HepG2 (cell line): ENCODE results near the gene CNNM3. TPM values are rescaled to one million over a fixed set of nuclear protein-coding genes. Genes with fewer than 3 reads are reported as not detected.

Experiments
- ARHGAP35 ChIP-seq: sonication (generic); formaldehyde crosslinking; IDR thresholded peaks from 2 replicates; pipeline ENCODE4 v1.9.0; 2022; ENCODE audit warnings: mild to moderate bottlenecking, inconsistent platforms, moderate library complexity, missing genetic modification reagents, borderline replicate concordance
- BRCA1 ChIP-seq: sonication (generic); formaldehyde crosslinking; IDR thresholded peaks from 2 replicates; pipeline ENCODE4 v1.4.0; 2020; ENCODE audit warnings: missing genetic modification reagents
- HIC2 ChIP-seq: sonication (generic); formaldehyde crosslinking; IDR thresholded peaks from 2 replicates; pipeline ENCODE4 v1.9.0; 2022; ENCODE audit warnings: low read depth, missing genetic modification reagents
- LBX2 ChIP-seq: sonication (generic); formaldehyde crosslinking; IDR thresholded peaks from 2 replicates; pipeline ENCODE4 v1.5.0; 2020; ENCODE audit warnings: missing genetic modification reagents, mild to moderate bottlenecking, borderline replicate concordance
- NCOR1 ChIP-seq: fragments of 200-600 bp; sonication (generic); IDR thresholded peaks from 2 replicates; pipeline ENCODE4 v1.7.0; 2017; ENCODE audit warnings: antibody characterized with exemption, low read length, borderline replicate concordance
- POLR2AphosphoS5 ChIP-seq: IDR thresholded peaks from 2 replicates; pipeline ENCODE4 v1.6.1; 2012; ENCODE audit warnings: low read depth, low read length
- ZBTB46 ChIP-seq: sonication (generic); formaldehyde crosslinking; IDR thresholded peaks from 2 replicates; pipeline ENCODE4 v1.4.0; 2020; ENCODE audit warnings: mild to moderate bottlenecking, missing genetic modification reagents, borderline replicate concordance
- ZFP36L1 ChIP-seq: sonication (generic); formaldehyde crosslinking; IDR thresholded peaks from 2 replicates; pipeline ENCODE4 v1.8.0; 2022; ENCODE audit warnings: mild to moderate bottlenecking, missing genetic modification reagents, moderate library complexity
- ZNF263 ChIP-seq: sonication (generic); formaldehyde crosslinking; IDR thresholded peaks from 2 replicates; pipeline ENCODE4 v1.4.0; 2020; ENCODE audit warnings: missing genetic modification reagents
- ZNF331 ChIP-seq: sonication (generic); formaldehyde crosslinking; IDR thresholded peaks from 2 replicates; pipeline ENCODE4 v1.4.0; 2020; ENCODE audit warnings: missing genetic modification reagents
- ZNF513 ChIP-seq: sonication (generic); formaldehyde crosslinking; conservative IDR thresholded peaks from 2 replicates; pipeline ENCODE4 v1.5.0; 2020; ENCODE audit warnings: missing genetic modification reagents
- ZNF549 ChIP-seq: sonication (generic); formaldehyde crosslinking; IDR thresholded peaks from 2 replicates; pipeline ENCODE4 v1.5.0; 2020; ENCODE audit warnings: missing genetic modification reagents
- ZNF556 ChIP-seq: sonication (generic); formaldehyde crosslinking; IDR thresholded peaks from 2 replicates; pipeline ENCODE4 v1.4.0; 2020; ENCODE audit warnings: mild to moderate bottlenecking, missing genetic modification reagents, borderline replicate concordance
- ZNF567 ChIP-seq: sonication (generic); formaldehyde crosslinking; IDR thresholded peaks from 2 replicates; pipeline ENCODE4 v1.8.1; 2023; ENCODE audit warnings: mild to moderate bottlenecking, missing genetic modification reagents, borderline replicate concordance
- ZNF589 ChIP-seq: sonication (generic); formaldehyde crosslinking; conservative IDR thresholded peaks from 2 replicates; pipeline ENCODE4 v1.8.0; 2022; ENCODE audit warnings: mild to moderate bottlenecking, moderate library complexity, missing genetic modification reagents
- ZNF607 ChIP-seq: sonication (generic); formaldehyde crosslinking; IDR thresholded peaks from 2 replicates; pipeline ENCODE4 v1.5.1; 2020; ENCODE audit warnings: missing genetic modification reagents, mild to moderate bottlenecking, borderline replicate concordance
- ZNF724P ChIP-seq: sonication (generic); formaldehyde crosslinking; IDR thresholded peaks from 2 replicates; pipeline ENCODE4 v1.8.0; 2022; ENCODE audit warnings: missing genetic modification reagents, borderline replicate concordance
- ZNF775 ChIP-seq: sonication (generic); formaldehyde crosslinking; IDR thresholded peaks from 2 replicates; pipeline ENCODE4 v1.4.0; 2020; ENCODE audit warnings: missing genetic modification reagents, mild to moderate bottlenecking, moderate library complexity, borderline replicate concordance
- ZNF792 ChIP-seq: IDR thresholded peaks from 2 replicates; pipeline ENCODE4 v1.6.1; 2016
- ZSCAN31 ChIP-seq: sonication (generic); formaldehyde crosslinking; IDR thresholded peaks from 2 replicates; pipeline ENCODE4 v1.5.0; 2020; ENCODE audit warnings: low read depth, mild to moderate bottlenecking, missing genetic modification reagents
- polyA plus RNA-seq, 8 experiments: library from polyadenylated mRNA; depleted of rRNA in 3 of 8; stranded (reverse) in 7 of 8; unstranded in 1 of 8; fragments of >200 nt; fragmentation: Illumina TruSeq in 4 of 8; extraction: Trizol in 4 of 8; gene quantifications; 2 replicates each; pipeline versions ENCODE4 v1.2.1 to v1.2.3, GENCODE V29; 2011 to 2016; ENCODE audit warnings: low read depth in 4 of 8, missing spikeins in 1 of 8, mixed read lengths in 1 of 8; ENCODE audit not compliant: insufficient read depth in 1 of 8
- total RNA-seq, 5 experiments: library from RNA; depleted of rRNA; stranded (reverse); fragments of >200 nt; fragmentation: Illumina TruSeq; extraction: Trizol; gene quantifications; 2 replicates each; pipeline ENCODE4 v1.2.3, GENCODE V29; 2016; ENCODE audit warnings: low read depth in 1 of 5
- TF ChIP-seq, protein P1 (sequence below): sonication (generic); formaldehyde crosslinking; IDR thresholded peaks from 2 replicates; pipeline ENCODE4 v1.4.0; 2020; ENCODE audit warnings: mild to moderate bottlenecking, missing genetic modification reagents
- TF ChIP-seq, protein P2 (sequence below): IDR thresholded peaks from 2 replicates; pipeline ENCODE4 v1.6.1; 2016; ENCODE audit warnings: missing compliant biosample characterization, missing genetic modification reagents, borderline replicate concordance

Gene CNNM3
- total and polyA plus RNA-seq, 2 of the 13 experiments (the other 11 are each of a cell fraction or from before 2014, with no cell fraction given): 21.2 to 27.9 TPM

DNA sequence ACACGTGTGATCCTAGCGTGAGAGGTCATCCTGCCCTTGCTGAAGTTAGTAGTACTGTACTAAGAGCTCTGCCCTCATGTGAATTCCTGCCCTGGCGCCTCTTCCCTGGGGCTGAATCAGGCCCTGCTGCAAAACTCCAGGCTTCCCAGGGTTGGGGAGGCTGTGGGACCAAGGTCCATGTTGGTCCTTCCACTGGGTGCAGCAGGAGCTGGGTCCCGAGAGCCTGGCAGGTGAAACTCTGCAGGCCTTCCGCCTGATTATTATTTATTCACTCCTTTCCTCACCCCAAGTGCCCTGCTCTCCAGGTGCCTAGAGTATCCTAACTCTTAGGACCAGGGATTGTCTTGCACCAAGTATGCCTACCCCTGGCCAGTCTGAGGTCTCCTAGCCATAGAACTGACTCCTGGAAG is 5.3 kb upstream of the CNNM3 start (continued):
- TF ChIP-seq ZBTB46 (CRISPR knock-in tag): no peak
- TF ChIP-seq, protein P1, sequence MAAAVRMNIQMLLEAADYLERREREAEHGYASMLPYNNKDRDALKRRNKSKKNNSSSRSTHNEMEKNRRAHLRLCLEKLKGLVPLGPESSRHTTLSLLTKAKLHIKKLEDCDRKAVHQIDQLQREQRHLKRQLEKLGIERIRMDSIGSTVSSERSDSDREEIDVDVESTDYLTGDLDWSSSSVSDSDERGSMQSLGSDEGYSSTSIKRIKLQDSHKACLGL (CRISPR knock-in tag): 0 out of 2 replicates have a peak, but pooled peaks have one; percentile 42
- peak; percentile 81 for TF ChIP-seq HIC2 (CRISPR knock-in tag)
- TF ChIP-seq, protein P2, sequence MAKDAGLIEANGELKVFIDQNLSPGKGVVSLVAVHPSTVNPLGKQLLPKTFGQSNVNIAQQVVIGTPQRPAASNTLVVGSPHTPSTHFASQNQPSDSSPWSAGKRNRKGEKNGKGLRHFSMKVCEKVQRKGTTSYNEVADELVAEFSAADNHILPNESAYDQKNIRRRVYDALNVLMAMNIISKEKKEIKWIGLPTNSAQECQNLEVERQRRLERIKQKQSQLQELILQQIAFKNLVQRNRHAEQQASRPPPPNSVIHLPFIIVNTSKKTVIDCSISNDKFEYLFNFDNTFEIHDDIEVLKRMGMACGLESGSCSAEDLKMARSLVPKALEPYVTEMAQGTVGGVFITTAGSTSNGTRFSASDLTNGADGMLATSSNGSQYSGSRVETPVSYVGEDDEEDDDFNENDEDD (CRISPR knock-in tag): no peak
- no peak for TF ChIP-seq BRCA1 (CRISPR knock-in tag)
- peak; percentile 61; the same call in 1 of the 2 replicates for TF ChIP-seq ZSCAN31 (CRISPR knock-in tag)
- peak; percentile 54 for TF ChIP-seq ZNF331 (CRISPR knock-in tag)
- no peak for TF ChIP-seq LBX2
- TF ChIP-seq ZNF589 (CRISPR knock-in tag): no peak
- TF ChIP-seq ARHGAP35: no peak
- TF ChIP-seq ZNF775: no peak
- TF ChIP-seq ZNF567 (CRISPR knock-in tag): no peak
- TF ChIP-seq ZNF556 (CRISPR knock-in tag): peak; percentile 81; the same call in 1 of the 2 replicates
- no peak for TF ChIP-seq ZNF549 (CRISPR knock-in tag)
- no peak for TF ChIP-seq NCOR1
- TF ChIP-seq ZFP36L1: peak; percentile 79; the same call in 1 of the 2 replicates
- TF ChIP-seq POLR2AphosphoS5: no peak
- no peak for TF ChIP-seq ZNF513 (CRISPR knock-in tag)
- TF ChIP-seq ZNF792 (CRISPR knock-in tag): no peak
- peak; percentile 33; the same call in 1 of the 2 replicates for TF ChIP-seq ZNF263 (CRISPR knock-in tag)
- no peak for TF ChIP-seq ZNF607 (CRISPR knock-in tag)
- TF ChIP-seq ZNF724P (CRISPR knock-in tag): no peak
